SK-N-SH treated with all-trans-retinoic acid at 6 μM for 48 hours (cell line): ENCODE measurements around the gene CD200R1L.
A peak's percentile ranks its signal among the peaks of the same experiment; 100 is the strongest.

Experiments used
- ATAC-seq: fragments of 200-7000 bp; cut with Tn5 transposase; 3 replicates; pipeline ENCODE4 v1.9.1; 2020; ENCODE audit warnings: mild to moderate bottlenecking, moderate library complexity
- ARNTL ChIP-seq: fragments of 450-650 bp; formaldehyde crosslinking; IDR thresholded peaks from 2 replicates; pipeline ENCODE4 v1.5.0; 2020; ENCODE audit warnings: low read depth, mild to moderate bottlenecking, moderate library complexity, borderline replicate concordance
- BACH2 ChIP-seq: fragments of 250-450 bp; sonication (Bioruptor Pico); IDR thresholded peaks from 2 replicates; pipeline ENCODE4 v1.9.0; 2021; ENCODE audit warnings: mild to moderate bottlenecking, borderline replicate concordance
- CSDC2 ChIP-seq: fragments of 250-450 bp; sonication (Bioruptor Pico); IDR thresholded peaks from 2 replicates; pipeline ENCODE4 v1.5.0; 2020; ENCODE audit warnings: mild to moderate bottlenecking, moderate library complexity
- ESRRG ChIP-seq: fragments of 250-450 bp; sonication (Bioruptor Pico); IDR thresholded peaks from 2 replicates; pipeline ENCODE4 v1.6.1; 2021; ENCODE audit warnings: mild to moderate bottlenecking
- GLIS3 ChIP-seq: fragments of 250-450 bp; sonication (Bioruptor Pico); IDR thresholded peaks from 2 replicates; pipeline ENCODE4 v1.5.0; 2020; ENCODE audit warnings: mild to moderate bottlenecking, moderate library complexity
- ISL1 ChIP-seq: fragments of 250-450 bp; sonication (Bioruptor Pico); IDR thresholded peaks from 2 replicates; pipeline ENCODE4 v2.1.2; 2022; ENCODE audit warnings: mild to moderate bottlenecking, moderate library complexity
- OSR1 ChIP-seq: fragments of 250-450 bp; sonication (Bioruptor Pico); IDR thresholded peaks from 2 replicates; pipeline ENCODE4 v1.8.0; 2022; ENCODE audit warnings: moderate library complexity, mild to moderate bottlenecking, inconsistent platforms
- PPARA ChIP-seq: fragments of 250-450 bp; sonication (Bioruptor Pico); IDR thresholded peaks from 2 replicates; pipeline ENCODE4 v1.5.0; 2020; ENCODE audit warnings: mild to moderate bottlenecking, borderline replicate concordance
- RARB ChIP-seq: fragments of 250-450 bp; sonication (Bioruptor Pico); IDR thresholded peaks from 2 replicates; pipeline ENCODE4 v1.8.0; 2021; ENCODE audit warnings: mild to moderate bottlenecking, moderate library complexity
- TCF4 ChIP-seq: fragments of 250-450 bp; sonication (Bioruptor Pico); IDR thresholded peaks from 2 replicates; pipeline ENCODE4 v1.8.0; 2021; ENCODE audit warnings: mild to moderate bottlenecking, moderate library complexity, borderline replicate concordance
- ZFP3 ChIP-seq: fragments of 250-450 bp; sonication (Bioruptor Pico); IDR thresholded peaks from 2 replicates; pipeline ENCODE4 v1.5.0; 2020; ENCODE audit warnings: mild to moderate bottlenecking, moderate library complexity
- ZFP30 ChIP-seq: fragments of 450-650 bp; formaldehyde crosslinking; IDR thresholded peaks from 2 replicates; pipeline ENCODE4 v1.5.0; 2022; ENCODE audit warnings: mild to moderate bottlenecking, moderate library complexity
- ZNF565 ChIP-seq: fragments of 450-650 bp; formaldehyde crosslinking; conservative IDR thresholded peaks from 2 replicates; pipeline ENCODE4 v1.5.0; 2020; ENCODE audit warnings: low read depth, mild to moderate bottlenecking, moderate library complexity
- ZNF70 ChIP-seq: fragments of 450-650 bp; formaldehyde crosslinking; IDR thresholded peaks from 2 replicates; pipeline ENCODE4 v1.5.0; 2020; ENCODE audit warnings: mild to moderate bottlenecking, moderate library complexity
- TF ChIP-seq, protein P1 (sequence below): fragments of 250-450 bp; sonication (Bioruptor Pico); IDR thresholded peaks from 2 replicates; pipeline ENCODE4 v1.5.1; 2021; ENCODE audit warnings: mild to moderate bottlenecking, moderate library complexity
- TF ChIP-seq, protein P2 (sequence below): fragments of 250-450 bp; sonication (Bioruptor Pico); IDR thresholded peaks from 2 replicates; pipeline ENCODE4 v1.8.0; 2020; ENCODE audit warnings: mild to moderate bottlenecking, moderate library complexity, borderline replicate concordance
- TF ChIP-seq, protein P3 (sequence below): fragments of 250-450 bp; sonication (Bioruptor Pico); IDR thresholded peaks from 2 replicates; pipeline ENCODE4 v1.8.0; 2021; ENCODE audit warnings: low read depth, mild to moderate bottlenecking, moderate library complexity, borderline replicate concordance
- TF ChIP-seq, protein P4 (sequence below): fragments of 250-450 bp; sonication (Bioruptor Pico); IDR thresholded peaks from 2 replicates; pipeline ENCODE4 v1.5.1; 2020; ENCODE audit warnings: low read depth, mild to moderate bottlenecking, moderate library complexity

Gene CD200R1L, protein sequence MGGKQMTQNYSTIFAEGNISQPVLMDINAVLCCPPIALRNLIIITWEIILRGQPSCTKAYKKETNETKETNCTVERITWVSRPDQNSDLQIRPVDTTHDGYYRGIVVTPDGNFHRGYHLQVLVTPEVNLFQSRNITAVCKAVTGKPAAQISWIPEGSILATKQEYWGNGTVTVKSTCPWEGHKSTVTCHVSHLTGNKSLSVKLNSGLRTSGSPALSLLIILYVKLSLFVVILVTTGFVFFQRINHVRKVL

DNA sequence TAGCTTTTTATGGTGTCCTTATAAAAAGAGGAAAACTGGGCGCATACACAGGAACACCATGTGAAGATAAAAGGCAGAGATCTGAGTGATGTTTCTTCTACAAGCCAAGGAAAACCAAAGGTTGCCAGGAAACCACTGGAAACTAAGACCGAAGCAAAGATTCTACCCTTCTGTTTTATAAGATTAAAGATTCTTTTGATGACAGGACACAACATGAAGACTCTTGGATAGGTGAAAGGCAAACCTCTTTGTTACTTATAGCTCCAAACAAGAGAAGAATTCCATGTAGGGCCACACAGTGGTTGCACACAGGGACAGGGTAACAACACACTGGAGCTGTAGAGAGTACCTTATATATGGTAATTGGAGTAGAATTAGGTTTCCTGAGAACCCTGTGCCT, at the start of gene CD200R1L:
Gene CD200R1L (minus strand): TSS at position 101 of the 400 bp plus-strand sequence. CDS start 17,497 bp downstream, outside the sequence.
- TF ChIP-seq, protein P1, sequence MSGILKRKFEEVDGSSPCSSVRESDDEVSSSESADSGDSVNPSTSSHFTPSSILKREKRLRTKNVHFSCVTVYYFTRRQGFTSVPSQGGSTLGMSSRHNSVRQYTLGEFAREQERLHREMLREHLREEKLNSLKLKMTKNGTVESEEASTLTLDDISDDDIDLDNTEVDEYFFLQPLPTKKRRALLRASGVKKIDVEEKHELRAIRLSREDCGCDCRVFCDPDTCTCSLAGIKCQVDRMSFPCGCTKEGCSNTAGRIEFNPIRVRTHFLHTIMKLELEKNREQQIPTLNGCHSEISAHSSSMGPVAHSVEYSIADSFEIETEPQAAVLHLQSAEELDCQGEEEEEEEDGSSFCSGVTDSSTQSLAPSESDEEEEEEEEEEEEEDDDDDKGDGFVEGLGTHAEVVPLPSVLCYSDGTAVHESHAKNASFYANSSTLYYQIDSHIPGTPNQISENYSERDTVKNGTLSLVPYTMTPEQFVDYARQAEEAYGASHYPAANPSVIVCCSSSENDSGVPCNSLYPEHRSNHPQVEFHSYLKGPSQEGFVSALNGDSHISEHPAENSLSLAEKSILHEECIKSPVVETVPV (CRISPR knock-in tag), result no peak
- TF ChIP-seq OSR1 (CRISPR knock-in tag) (no peak), PPARA (no peak), GLIS3 (CRISPR knock-in tag) (no peak), ARNTL (CRISPR knock-in tag) (no peak), RARB (CRISPR knock-in tag) (no peak), ZNF70 (CRISPR knock-in tag) (no peak), ESRRG (CRISPR knock-in tag) (no peak), CSDC2 (CRISPR knock-in tag) (no peak), BACH2 (CRISPR knock-in tag) (no peak), ISL1 (no peak), ZNF565 (CRISPR knock-in tag) (no peak), ZFP3 (CRISPR knock-in tag) (no peak)
- TF ChIP-seq, protein P2, sequence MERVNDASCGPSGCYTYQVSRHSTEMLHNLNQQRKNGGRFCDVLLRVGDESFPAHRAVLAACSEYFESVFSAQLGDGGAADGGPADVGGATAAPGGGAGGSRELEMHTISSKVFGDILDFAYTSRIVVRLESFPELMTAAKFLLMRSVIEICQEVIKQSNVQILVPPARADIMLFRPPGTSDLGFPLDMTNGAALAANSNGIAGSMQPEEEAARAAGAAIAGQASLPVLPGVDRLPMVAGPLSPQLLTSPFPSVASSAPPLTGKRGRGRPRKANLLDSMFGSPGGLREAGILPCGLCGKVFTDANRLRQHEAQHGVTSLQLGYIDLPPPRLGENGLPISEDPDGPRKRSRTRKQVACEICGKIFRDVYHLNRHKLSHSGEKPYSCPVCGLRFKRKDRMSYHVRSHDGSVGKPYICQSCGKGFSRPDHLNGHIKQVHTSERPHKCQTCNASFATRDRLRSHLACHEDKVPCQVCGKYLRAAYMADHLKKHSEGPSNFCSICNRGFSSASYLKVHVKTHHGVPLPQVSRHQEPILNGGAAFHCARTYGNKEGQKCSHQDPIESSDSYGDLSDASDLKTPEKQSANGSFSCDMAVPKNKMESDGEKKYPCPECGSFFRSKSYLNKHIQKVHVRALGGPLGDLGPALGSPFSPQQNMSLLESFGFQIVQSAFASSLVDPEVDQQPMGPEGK (CRISPR knock-in tag), result no peak
- TF ChIP-seq, all 23 proteins: peak for 0
- ATAC-seq, result no peak

DNA sequence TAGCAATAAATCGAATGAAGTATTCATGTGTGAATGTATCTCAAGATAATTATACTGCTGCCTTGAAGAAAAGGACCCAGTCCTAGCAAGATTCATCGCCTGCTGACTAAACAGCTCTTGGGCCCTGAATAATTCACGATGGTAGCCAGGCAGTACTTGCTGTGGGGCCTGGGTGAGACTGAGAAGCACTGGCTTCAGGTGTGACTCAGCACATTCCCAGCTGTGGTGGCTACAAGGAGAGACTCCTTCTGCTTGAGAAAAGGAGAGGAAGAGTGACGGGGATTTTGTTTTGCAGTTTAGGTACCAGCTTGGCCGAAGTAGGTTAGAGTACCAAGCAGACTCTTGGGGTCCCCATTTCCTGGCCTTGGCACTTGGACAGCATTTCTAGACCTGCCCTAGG, 47.6 kb upstream of the CD200R1L start:
- TF ChIP-seq ZFP3 (CRISPR knock-in tag) (no peak), ZFP30 (CRISPR knock-in tag) (no peak), ISL1 (no peak), BACH2 (CRISPR knock-in tag) (no peak), TCF4 (CRISPR knock-in tag) (no peak)
- TF ChIP-seq, protein P3, sequence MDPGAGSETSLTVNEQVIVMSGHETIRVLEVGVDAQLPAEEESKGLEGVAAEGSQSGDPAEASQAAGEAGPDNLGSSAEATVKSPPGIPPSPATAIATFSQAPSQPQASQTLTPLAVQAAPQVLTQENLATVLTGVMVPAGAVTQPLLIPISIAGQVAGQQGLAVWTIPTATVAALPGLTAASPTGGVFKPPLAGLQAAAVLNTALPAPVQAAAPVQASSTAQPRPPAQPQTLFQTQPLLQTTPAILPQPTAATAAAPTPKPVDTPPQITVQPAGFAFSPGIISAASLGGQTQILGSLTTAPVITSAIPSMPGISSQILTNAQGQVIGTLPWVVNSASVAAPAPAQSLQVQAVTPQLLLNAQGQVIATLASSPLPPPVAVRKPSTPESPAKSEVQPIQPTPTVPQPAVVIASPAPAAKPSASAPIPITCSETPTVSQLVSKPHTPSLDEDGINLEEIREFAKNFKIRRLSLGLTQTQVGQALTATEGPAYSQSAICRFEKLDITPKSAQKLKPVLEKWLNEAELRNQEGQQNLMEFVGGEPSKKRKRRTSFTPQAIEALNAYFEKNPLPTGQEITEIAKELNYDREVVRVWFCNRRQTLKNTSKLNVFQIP (CRISPR knock-in tag), result no peak
- TF ChIP-seq, protein P4, sequence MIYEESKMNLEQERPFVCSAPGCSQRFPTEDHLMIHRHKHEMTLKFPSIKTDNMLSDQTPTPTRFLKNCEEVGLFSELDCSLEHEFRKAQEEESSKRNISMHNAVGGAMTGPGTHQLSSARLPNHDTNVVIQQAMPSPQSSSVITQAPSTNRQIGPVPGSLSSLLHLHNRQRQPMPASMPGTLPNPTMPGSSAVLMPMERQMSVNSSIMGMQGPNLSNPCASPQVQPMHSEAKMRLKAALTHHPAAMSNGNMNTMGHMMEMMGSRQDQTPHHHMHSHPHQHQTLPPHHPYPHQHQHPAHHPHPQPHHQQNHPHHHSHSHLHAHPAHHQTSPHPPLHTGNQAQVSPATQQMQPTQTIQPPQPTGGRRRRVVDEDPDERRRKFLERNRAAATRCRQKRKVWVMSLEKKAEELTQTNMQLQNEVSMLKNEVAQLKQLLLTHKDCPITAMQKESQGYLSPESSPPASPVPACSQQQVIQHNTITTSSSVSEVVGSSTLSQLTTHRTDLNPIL (CRISPR knock-in tag), result no peak
- TF ChIP-seq, protein P2 (CRISPR knock-in tag), result no peak
- ATAC-seq, result no peak

DNA sequence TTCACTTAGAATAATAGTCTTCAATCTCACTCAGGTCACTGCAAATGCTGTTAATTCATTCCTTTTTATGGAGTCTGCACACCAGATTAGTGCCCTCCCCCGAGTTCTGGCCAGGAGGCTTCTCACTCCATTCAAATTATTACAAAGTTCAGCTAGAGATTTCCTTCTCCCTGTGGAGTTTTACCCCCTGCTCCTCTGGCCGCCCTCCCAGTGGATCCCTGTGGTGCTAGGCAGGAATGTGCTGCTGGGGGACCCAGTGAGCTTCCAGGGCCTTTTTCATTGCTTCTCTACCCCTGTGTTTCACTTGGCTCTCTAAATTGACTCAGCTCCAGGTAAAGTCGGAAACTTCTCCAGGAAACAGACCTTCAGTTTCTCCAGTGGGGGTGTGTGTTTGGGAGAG, 42.7 kb upstream of the CD200R1L start:
- ATAC-seq, result no peak
- TF ChIP-seq ESRRG (CRISPR knock-in tag) (no peak), GLIS3 (CRISPR knock-in tag) (no peak), ISL1 (0 out of 2 replicates have a peak, but pooled peaks have one; percentile 9), ZNF70 (CRISPR knock-in tag) (no peak)
- TF ChIP-seq, protein P2 (CRISPR knock-in tag), result no peak
